GM10248 (cell line): ENCODE measurements around the gene KXD1.
"Not testable (repeated sequence)": the region's sequence is repeated elsewhere in the genome, so short reads cannot be mapped to it uniquely, and the experiment has no call there.

Source experiments
- CTCF ChIA-PET: fragments of 300-600 bp; sonication (Branson Sonifier 250); formaldehyde crosslinking; extraction: SDS; loops from one replicate; lab custom pipeline; 2021; ENCODE audit warnings: antibody characterized with exemption; lab: Yijun Ruan, JAX
- POLR2A ChIA-PET: fragments of 350-650 bp; sonication (Branson Sonifier 250); formaldehyde crosslinking; extraction: SDS; loops from one replicate; lab custom pipeline; 2020; ENCODE audit warnings: antibody characterized with exemption; lab: Yijun Ruan, JAX
- DNase-seq: peaks from one replicate; pipeline ENCODE4 v3.0.0; 2012; ENCODE audit errors: extremely low spot score
- TF ChIP-seq, protein P1 (sequence below): IDR thresholded peaks from 2 replicates; pipeline ENCODE4 v1.5.1; 2012; ENCODE audit warnings: mild to moderate bottlenecking, low read depth; ENCODE audit errors: extremely low read depth, missing control alignments, control extremely low read depth

The KXD1 gene

DNA sequence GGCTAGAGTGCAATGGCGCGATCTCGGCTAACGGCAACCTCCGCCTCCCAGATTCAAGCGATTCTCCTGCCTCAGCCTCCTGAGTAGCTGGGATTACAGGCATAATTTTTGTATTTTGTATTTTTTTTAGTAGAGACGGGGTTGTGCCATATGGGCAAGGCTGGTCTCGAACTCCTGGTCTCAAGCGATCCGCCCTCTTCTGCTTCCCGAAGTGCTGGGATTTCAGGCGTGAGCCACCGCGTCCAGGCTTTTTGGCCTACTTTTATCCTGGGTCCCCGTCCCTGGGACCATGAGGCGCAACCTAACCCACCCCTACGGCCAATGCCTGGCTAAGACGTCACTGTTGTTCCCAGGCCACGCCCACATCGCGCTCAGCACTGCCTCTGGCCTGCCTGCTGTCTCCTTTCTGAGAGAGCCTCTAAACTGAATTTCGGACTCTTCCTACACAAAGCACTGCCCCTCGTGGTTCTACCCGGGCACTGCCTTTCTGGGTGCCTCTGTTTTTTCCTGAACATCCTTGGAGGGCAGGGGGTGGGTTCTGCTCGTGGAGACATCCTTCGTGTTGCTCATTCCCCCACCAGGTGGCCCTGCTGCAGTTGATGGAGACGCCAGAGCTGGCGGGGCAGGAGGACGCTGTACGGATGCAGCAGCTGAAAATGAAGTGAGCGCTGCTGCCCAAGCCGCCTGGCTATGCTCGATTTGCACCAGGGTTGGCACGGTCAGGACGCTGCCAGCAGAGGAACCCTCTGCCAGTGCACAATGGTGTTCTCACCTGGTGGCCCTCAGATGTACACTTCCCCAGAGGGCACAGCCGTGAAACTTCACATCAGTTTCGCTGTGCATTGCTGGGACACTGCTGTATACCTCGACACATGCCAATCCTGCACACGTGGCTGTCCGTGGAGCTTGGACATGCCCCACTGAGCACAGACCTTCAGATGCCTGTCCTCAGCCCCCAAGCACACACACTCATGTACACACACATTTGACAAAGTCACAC is 32.9 kb downstream of the KXD1 start:
- no peak for DNase-seq
- POLR2A ChIA-PET, result interaction anchor here (0.7 kb wide), 1 partner anchor 525 kb away, joined by 8 read pairs; no protein-coding TSS in a partner anchor

DNA sequence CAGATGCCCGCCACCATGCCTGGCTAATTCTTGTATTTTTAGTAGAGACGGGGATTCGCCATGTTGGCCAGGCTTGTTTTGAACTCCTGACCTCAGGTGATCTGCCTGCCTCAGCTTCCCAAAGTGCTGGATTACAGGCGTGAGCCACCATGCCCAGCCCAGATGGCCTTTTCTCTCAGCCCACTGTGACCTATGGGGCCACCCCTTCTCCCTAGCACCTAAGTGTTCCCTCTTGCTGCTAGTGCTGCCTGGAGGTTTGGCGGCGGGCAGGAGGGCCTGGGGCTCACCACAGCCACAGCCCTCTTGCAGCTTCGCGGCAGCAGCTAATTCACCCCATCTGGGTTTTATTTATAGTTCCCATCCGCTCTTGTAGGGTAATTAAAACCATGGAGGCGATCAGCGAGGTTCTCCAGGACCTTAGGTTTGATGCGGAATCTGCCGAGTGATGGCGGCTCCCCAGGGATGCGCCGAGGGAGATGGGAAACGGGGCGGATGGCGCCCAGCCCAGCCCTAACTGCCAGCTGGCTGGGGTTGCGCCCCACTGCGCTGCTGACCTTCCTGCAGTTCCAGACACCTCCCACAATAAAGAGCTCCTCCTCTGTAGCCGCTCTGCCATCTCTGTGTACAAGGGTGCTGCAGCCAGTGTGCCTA is 34.2 kb downstream of the KXD1 start:
- ChIA-PET POLR2A (no interaction called here), CTCF (interaction anchor here (1.4 to 7.9 kb wide), 4 partner anchors 16 to 255 kb away, joined by 3 to 111 read pairs (median 12); partner anchors contain the start of gene UBA52)
- TF ChIP-seq, protein P1, sequence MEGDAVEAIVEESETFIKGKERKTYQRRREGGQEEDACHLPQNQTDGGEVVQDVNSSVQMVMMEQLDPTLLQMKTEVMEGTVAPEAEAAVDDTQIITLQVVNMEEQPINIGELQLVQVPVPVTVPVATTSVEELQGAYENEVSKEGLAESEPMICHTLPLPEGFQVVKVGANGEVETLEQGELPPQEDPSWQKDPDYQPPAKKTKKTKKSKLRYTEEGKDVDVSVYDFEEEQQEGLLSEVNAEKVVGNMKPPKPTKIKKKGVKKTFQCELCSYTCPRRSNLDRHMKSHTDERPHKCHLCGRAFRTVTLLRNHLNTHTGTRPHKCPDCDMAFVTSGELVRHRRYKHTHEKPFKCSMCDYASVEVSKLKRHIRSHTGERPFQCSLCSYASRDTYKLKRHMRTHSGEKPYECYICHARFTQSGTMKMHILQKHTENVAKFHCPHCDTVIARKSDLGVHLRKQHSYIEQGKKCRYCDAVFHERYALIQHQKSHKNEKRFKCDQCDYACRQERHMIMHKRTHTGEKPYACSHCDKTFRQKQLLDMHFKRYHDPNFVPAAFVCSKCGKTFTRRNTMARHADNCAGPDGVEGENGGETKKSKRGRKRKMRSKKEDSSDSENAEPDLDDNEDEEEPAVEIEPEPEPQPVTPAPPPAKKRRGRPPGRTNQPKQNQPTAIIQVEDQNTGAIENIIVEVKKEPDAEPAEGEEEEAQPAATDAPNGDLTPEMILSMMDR, result no peak
- no peak for DNase-seq

More for the DNA sequence above, 32.9 kb downstream of the KXD1 start:
- TF ChIP-seq, protein P1, result no peak
- CTCF ChIA-PET, result interaction anchor here (0.9 to 7.9 kb wide), 13 partner anchors 13 to 354 kb away, joined by 3 to 111 read pairs (median 4); partner anchors contain the start of genes FKBP8 and UBA52

DNA sequence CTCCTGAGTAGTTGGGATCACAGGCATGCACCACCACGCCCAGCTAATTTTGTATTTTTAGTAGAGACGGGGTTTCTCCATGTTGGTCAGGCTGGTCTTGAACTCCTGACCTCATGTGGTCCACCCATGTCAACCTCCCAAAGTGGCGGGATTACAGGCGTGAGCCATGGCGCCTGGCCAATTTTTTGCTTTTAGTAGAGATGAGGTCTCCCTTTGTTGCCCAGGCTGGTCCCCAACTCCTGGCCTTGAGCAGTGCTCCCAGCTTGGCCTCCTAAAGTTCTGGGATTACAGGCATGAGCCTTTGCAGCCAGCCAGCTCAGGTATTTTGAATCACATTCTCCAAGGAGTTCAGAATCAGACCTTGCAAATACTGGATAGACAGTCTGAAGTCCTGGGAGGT is 35.1 kb downstream of the KXD1 start:
- ChIA-PET POLR2A (interaction anchor here (0.6 kb wide), 1 partner anchor 16 kb away, joined by 6 read pairs; no protein-coding TSS in a partner anchor), CTCF (interaction anchor here (1.4 to 3.6 kb wide), 6 partner anchors 21 to 254 kb away, joined by 3 to 21 read pairs (median 10); partner anchors contain the start of gene UBA52)
- not testable (repeated sequence) for DNase-seq

DNA sequence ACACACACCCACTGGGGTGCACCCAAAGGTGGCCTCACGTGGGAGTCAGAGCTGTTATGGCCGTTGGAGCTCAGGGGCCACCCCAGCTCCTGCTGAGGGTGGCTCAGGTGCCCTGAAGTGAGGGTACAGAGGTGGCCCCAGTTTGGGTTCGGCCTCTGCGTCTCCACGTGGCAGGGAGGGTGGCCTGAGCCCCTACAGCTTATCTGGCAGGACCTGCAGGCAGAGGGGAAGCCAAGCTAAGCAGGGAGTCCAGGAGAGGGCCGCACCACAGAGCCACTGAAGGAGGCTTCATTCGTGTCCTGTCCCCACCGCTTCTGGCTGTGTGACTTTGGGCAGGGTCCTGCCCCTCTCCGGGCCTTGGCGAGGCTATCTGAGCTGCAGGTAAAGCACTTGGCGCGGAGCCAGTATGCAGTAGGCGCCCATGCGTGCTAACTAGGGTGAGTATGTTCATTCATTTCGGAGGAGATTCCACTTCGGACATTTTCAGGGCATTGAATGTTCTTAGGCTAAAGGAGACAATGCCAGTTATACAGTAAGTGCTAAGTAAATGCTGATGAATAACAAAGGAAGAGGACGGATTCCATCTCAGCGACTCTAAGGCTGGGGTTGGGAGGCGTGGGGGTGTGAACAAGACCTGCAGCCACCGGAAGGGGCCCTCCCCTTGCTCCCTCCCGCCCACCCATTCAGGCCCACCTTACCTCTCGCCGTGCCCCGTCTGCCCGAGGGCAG is 35.9 kb downstream of the KXD1 start:
- POLR2A ChIA-PET, result interaction anchor here (1.5 kb wide), 1 partner anchor 326 kb away, joined by 6 read pairs; the partner anchor contains the start of genes COPE and DDX49
- TF ChIP-seq, protein P1, result no peak
- CTCF ChIA-PET, result interaction anchor here (0.6 to 3.6 kb wide), 28 partner anchors 8 to 284 kb away, joined by 3 to 21 read pairs (median 4); partner anchors contain the start of genes TMEM59L and UBA52
- DNase-seq, result no peak

DNA sequence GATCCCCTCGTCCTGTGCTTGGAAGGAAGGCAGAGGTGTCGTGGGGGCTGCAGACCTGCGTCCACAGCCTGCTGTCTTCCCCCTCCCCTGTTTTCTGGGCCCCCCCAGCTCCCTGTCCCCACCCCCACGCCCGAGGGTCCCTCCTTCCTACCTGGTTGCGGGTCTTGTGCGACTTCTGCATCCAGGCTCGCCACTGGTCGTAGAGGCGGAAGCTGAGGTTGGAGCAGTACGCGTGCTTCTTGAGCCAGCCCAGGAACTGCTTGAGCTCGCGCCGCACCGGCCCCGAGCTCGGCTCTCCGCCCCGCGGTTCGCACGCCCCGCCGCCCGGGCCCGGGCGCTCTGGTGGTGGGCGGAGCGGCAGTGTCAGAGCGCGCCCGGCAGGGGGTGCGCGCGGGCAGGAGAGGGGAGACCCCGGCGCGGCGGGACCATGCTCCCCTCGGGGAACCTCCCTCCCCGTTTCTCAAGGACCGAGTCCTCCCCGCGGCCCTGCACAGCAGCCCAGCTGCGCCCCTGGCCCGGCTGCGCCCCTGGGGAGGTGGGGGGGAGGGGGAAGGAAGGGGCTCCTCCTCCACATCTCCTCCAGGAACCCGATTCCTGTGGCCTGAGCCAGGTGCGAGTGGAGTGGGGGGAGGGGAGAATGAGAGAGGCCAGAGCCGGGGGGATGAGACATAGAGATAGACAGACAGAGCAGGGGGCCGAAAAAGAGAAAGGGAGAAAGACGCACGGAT is 36.6 kb downstream of the KXD1 start:
- DNase-seq, result peak; percentile 92
- TF ChIP-seq, protein P1, result peak; percentile 83
- POLR2A ChIA-PET, result interaction anchor here (0.7 to 1.5 kb wide), 2 partner anchors 97 to 325 kb away, joined by 3 to 6 read pairs; partner anchors contain the start of genes COPE and DDX49

More for the DNA sequence above, 36.6 kb downstream of the KXD1 start:
- CTCF ChIA-PET, result interaction anchor here (0.6 to 3.6 kb wide), 28 partner anchors 9 to 283 kb away, joined by 3 to 21 read pairs (median 4); partner anchors contain the start of genes TMEM59L and UBA52
